K562 (cell line): Measurements from ENCODE around the gene EYA4. TPM values are rescaled to one million over a fixed set of nuclear protein-coding genes. Genes with fewer than 3 reads are reported as not detected.

Experiments
- CBX5 ChIP-seq: IDR thresholded peaks from 2 replicates; pipeline ENCODE4 v1.6.1; 2014; ENCODE audit warnings: low read depth, borderline replicate concordance
- ELF4 ChIP-seq: fragments of 450-650 bp; formaldehyde crosslinking; IDR thresholded peaks from 2 replicates; pipeline ENCODE4 v1.4.0; 2022; ENCODE audit warnings: missing genetic modification characterization
- MIER1 ChIP-seq: fragments of 450-650 bp; IDR thresholded peaks from 2 replicates; pipeline ENCODE4 v1.6.1; 2016; ENCODE audit warnings: antibody characterized with exemption, mild to moderate bottlenecking, low read depth
- PURB ChIP-seq: sonication (generic); formaldehyde crosslinking; IDR thresholded peaks from 2 replicates; pipeline ENCODE4 v1.9.0; 2021; ENCODE audit warnings: low read depth, mild to moderate bottlenecking, missing genetic modification reagents
- RNF2 ChIP-seq: sonication (generic); IDR thresholded peaks from 2 replicates; pipeline ENCODE4 v1.6.1; 2016
- polyA plus RNA-seq, 8 experiments: library from polyadenylated mRNA; depleted of rRNA in 4 of 8; stranded (reverse) in 5 of 8; unstranded in 3 of 8; fragments of >200 nt; fragmentation: Nextera tagmentation in 2 of 8; fragmentation: Illumina TruSeq in 1 of 8; extraction: Ambion mirVana in 2 of 8; extraction: Trizol in 1 of 8; gene quantifications; 2 replicates each; pipeline versions ENCODE4 v1.2.1 to v1.2.3, GENCODE V29; 2011 to 2014; ENCODE audit warnings: inconsistent platforms in 1 of 8, missing spikeins in 1 of 8
- total RNA-seq, 7 experiments: library from RNA; depleted of rRNA in 6 of 7; stranded (reverse); fragments of >200 nt in 6 of 7; fragmentation: Illumina TruSeq in 2 of 7; extraction: Trizol in 2 of 7; gene quantifications; 2 replicates each; pipeline versions ENCODE4 v1.2.1 to v1.2.3, GENCODE V29; 2011 to 2021; ENCODE audit warnings: low replicate concordance in 1 of 7
- TF ChIP-seq, protein P1 (sequence below): fragments of 450-650 bp; IDR thresholded peaks from 2 replicates; pipeline ENCODE4 v1.7.1; 2018; ENCODE audit warnings: mild to moderate bottlenecking, low read depth; ENCODE audit not compliant: partially characterized antibody
- TF ChIP-seq, protein P2 (sequence below): sonication (generic); formaldehyde crosslinking; IDR thresholded peaks from 2 replicates; pipeline ENCODE4 v1.8.1; 2023; ENCODE audit warnings: mild to moderate bottlenecking, missing genetic modification reagents
- TF ChIP-seq, protein P3 (sequence below), 2 experiments: fragments of 450-650 bp; IDR thresholded peaks; 2 replicates each; pipeline ENCODE4 v1.6.1; 2018; ENCODE audit warnings: mild to moderate bottlenecking in 2 of 2, low read depth in 1 of 2; ENCODE audit not compliant: partially characterized antibody in 2 of 2

EYA4 gene
- total and polyA plus RNA-seq, 9 of the 15 experiments (the other 6 are each of a cell fraction or from before 2014, with no cell fraction given) = 0.03 to 0.04 TPM; not detected in 7

DNA sequence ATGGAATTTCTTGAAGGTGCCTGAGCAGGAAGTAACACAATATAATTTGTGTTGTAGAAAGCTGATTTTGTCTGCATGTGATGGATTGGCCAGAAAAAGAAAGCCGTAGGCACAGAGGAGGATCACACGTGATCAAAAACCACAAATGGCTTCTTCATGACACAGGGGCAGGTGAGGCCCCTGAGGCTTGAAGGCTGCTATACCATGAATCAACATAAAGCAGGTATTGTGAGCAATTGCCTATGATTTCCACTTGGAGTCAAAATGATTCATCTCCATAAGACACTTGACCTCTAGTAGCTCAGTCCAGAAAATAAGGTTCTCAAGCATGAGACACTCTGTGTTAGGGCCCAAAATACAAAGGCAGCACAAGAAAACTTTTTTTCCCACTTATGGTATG lies 42.4 kb upstream of the EYA4 start (continued):
- TF ChIP-seq, protein P1, sequence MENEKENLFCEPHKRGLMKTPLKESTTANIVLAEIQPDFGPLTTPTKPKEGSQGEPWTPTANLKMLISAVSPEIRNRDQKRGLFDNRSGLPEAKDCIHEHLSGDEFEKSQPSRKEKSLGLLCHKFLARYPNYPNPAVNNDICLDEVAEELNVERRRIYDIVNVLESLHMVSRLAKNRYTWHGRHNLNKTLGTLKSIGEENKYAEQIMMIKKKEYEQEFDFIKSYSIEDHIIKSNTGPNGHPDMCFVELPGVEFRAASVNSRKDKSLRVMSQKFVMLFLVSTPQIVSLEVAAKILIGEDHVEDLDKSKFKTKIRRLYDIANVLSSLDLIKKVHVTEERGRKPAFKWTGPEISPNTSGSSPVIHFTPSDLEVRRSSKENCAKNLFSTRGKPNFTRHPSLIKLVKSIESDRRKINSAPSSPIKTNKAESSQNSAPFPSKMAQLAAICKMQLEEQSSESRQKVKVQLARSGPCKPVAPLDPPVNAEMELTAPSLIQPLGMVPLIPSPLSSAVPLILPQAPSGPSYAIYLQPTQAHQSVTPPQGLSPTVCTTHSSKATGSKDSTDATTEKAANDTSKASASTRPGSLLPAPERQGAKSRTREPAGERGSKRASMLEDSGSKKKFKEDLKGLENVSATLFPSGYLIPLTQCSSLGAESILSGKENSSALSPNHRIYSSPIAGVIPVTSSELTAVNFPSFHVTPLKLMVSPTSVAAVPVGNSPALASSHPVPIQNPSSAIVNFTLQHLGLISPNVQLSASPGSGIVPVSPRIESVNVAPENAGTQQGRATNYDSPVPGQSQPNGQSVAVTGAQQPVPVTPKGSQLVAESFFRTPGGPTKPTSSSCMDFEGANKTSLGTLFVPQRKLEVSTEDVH = no peak
- TF ChIP-seq CBX5 (no peak), MIER1 (no peak), RNF2 (no peak), ELF4 (no peak), PURB (CRISPR knock-in tag) (no peak)
- TF ChIP-seq, protein P2, sequence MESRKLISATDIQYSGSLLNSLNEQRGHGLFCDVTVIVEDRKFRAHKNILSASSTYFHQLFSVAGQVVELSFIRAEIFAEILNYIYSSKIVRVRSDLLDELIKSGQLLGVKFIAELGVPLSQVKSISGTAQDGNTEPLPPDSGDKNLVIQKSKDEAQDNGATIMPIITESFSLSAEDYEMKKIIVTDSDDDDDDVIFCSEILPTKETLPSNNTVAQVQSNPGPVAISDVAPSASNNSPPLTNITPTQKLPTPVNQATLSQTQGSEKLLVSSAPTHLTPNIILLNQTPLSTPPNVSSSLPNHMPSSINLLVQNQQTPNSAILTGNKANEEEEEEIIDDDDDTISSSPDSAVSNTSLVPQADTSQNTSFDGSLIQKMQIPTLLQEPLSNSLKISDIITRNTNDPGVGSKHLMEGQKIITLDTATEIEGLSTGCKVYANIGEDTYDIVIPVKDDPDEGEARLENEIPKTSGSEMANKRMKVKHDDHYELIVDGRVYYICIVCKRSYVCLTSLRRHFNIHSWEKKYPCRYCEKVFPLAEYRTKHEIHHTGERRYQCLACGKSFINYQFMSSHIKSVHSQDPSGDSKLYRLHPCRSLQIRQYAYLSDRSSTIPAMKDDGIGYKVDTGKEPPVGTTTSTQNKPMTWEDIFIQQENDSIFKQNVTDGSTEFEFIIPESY (CRISPR knock-in tag) = no peak
- TF ChIP-seq, protein P3, sequence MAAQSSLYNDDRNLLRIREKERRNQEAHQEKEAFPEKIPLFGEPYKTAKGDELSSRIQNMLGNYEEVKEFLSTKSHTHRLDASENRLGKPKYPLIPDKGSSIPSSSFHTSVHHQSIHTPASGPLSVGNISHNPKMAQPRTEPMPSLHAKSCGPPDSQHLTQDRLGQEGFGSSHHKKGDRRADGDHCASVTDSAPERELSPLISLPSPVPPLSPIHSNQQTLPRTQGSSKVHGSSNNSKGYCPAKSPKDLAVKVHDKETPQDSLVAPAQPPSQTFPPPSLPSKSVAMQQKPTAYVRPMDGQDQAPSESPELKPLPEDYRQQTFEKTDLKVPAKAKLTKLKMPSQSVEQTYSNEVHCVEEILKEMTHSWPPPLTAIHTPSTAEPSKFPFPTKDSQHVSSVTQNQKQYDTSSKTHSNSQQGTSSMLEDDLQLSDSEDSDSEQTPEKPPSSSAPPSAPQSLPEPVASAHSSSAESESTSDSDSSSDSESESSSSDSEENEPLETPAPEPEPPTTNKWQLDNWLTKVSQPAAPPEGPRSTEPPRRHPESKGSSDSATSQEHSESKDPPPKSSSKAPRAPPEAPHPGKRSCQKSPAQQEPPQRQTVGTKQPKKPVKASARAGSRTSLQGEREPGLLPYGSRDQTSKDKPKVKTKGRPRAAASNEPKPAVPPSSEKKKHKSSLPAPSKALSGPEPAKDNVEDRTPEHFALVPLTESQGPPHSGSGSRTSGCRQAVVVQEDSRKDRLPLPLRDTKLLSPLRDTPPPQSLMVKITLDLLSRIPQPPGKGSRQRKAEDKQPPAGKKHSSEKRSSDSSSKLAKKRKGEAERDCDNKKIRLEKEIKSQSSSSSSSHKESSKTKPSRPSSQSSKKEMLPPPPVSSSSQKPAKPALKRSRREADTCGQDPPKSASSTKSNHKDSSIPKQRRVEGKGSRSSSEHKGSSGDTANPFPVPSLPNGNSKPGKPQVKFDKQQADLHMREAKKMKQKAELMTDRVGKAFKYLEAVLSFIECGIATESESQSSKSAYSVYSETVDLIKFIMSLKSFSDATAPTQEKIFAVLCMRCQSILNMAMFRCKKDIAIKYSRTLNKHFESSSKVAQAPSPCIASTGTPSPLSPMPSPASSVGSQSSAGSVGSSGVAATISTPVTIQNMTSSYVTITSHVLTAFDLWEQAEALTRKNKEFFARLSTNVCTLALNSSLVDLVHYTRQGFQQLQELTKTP (IDR thresholded peaks at IDR 0.05; ENCODE audit: low read depth in 1 of 2, partially characterized antibody in 2 of 2) = no peak
